Sigmoid colon (tissue), 4 donors: ENCODE results near the gene PITX1.

Source experiments
- CTCF ChIP-seq, 4 experiments: fragments of 450-650 bp in 3 of 4; fragments of 200-600 bp in 1 of 4; IDR thresholded peaks; one replicate each; pipeline ENCODE4 v1.5.1; 2016 to 2019; ENCODE audit warnings: antibody characterized with exemption in 4 of 4, mild to moderate bottlenecking in 3 of 4, moderate library complexity in 2 of 4
- POLR2AphosphoS5 ChIP-seq, 4 donors: sonication (generic); formaldehyde crosslinking; IDR thresholded peaks; one replicate each; pipeline ENCODE4 v1.6.1; 2017; ENCODE audit warnings: antibody characterized with exemption in 4 of 4

DNA sequence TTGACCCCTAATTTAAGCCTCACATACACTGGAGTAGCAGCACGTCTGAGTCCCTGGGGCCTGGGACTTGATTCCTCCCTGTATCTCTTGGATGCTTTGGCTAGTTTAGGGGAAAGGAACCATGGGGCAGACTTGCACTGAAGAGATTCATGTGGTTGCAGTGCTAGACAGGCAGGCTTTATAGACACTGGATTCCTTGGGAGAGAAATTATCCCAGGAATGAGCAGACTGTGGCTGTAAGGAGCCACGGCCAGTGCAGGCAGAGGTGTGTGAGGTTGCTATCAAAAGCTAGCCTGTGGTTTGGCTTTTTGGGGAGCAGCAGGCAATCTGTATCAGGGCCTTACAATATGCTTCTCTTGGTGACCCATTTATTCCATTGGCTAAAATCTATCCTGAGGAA, 20.5 kb upstream of the PITX1 start:
- TF ChIP-seq CTCF (IDR thresholded peaks at IDR 0.05) = no peak
- no peak for TF ChIP-seq POLR2AphosphoS5 (IDR thresholded peaks at IDR 0.05)
